ENCODE data around the gene HNRNPA2B1.

The HNRNPA2B1 gene

DNA sequence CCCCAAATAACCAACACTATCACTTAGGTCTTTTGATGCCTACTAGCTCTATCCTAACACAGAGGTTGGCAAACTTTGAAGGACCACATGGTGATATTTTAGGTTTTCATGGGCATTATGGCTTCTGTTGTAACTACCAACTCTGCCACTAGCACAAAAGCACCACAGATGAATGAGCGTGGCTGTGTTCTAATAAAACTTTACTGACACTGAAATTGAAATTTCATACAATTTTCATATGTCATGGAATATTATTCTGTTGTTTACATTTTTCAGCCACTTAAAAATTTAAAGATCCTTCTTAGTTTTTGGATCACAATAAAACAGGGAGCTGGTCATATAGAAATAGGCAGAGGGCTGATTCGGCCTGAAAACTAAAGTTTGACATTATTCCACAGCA, 27.4 kb upstream of the HNRNPA2B1 start:
- TF ChIP-seq, protein P1, sequence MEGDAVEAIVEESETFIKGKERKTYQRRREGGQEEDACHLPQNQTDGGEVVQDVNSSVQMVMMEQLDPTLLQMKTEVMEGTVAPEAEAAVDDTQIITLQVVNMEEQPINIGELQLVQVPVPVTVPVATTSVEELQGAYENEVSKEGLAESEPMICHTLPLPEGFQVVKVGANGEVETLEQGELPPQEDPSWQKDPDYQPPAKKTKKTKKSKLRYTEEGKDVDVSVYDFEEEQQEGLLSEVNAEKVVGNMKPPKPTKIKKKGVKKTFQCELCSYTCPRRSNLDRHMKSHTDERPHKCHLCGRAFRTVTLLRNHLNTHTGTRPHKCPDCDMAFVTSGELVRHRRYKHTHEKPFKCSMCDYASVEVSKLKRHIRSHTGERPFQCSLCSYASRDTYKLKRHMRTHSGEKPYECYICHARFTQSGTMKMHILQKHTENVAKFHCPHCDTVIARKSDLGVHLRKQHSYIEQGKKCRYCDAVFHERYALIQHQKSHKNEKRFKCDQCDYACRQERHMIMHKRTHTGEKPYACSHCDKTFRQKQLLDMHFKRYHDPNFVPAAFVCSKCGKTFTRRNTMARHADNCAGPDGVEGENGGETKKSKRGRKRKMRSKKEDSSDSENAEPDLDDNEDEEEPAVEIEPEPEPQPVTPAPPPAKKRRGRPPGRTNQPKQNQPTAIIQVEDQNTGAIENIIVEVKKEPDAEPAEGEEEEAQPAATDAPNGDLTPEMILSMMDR (IDR thresholded peaks at IDR 0.05; ENCODE audit: low read length, missing control alignments): no peak
- H3K4me3 ChIP-seq (replicated peaks; ENCODE audit: low read depth, low read length): no peak overlapping the region
- DNase-seq (ENCODE audit: low read depth): no peak

DNA sequence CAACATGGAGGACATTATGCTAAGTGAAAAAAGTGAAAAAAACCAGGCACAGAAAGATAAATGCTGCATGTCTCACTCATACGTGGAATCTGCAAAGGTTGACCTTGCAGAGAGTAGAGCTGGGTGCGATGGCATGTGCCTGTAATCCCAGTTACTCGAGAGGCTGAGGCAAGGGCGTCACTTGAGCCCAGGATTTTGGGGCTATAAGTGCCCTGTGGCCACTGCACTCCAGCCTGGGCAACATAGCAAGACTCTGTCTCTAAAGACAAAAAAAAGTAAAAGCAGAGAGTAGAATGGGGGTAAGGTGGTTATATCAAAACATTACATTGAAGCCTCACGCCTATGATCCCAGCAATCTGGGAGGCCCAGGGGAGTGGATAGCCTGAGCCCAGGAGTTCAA, 23.8 kb upstream of the HNRNPA2B1 start:
- TF ChIP-seq, protein P1 (IDR thresholded peaks at IDR 0.05; ENCODE audit: low read length, missing control alignments): no peak
- no peak overlapping the region for H3K4me3 ChIP-seq (replicated peaks; ENCODE audit: low read depth, low read length)
- DNase-seq (ENCODE audit: low read depth): no peak

- no peak for DNase-seq (ENCODE audit: low read depth)
- H3K4me3 ChIP-seq (replicated peaks; ENCODE audit: low read depth, low read length): no peak overlapping the region
- TF ChIP-seq, protein P1 (IDR thresholded peaks at IDR 0.05; ENCODE audit: low read length, missing control alignments): no peak
Measured at GRCh38 chr7:26216049-26216448, 15.5 kb upstream of the HNRNPA2B1 start.

DNA sequence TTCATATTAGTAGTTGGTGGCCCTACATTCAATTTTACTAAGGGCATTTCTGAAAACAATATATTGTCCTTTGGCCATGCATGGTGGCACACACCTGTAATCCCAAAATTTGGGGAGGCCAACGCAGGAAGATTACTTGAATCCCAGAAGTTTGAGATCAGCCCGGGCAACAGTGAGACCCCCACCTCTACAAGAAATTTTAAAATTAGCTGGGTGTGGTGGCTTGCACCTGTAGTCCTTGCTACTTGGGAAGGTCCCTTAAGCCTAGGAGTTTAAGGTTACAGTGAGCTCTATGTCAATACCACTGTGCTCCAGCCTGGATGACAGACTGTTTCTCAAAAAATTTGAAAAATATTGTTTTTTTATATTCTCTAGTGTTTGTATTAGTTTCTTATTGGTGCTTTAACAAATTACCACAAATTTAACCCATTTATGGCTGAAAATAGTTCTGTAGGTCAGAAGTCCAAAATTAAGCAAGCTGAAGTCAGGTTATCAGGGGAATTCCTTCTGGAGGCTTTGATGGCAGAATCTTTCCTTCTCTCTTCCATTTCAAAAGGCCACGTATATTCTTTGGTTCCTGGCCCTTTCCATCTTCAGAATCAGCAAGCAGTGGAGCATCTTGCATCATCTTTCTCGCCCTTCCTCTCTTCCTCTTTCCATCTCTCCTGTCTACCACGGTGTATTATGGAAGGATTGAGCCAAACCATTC, 13.4 kb upstream of the HNRNPA2B1 start:
- no peak overlapping the region for H3K4me3 ChIP-seq (replicated peaks; ENCODE audit: low read depth, low read length)
- TF ChIP-seq, protein P1 (IDR thresholded peaks at IDR 0.05; ENCODE audit: low read length, missing control alignments): no peak
- no peak for DNase-seq (ENCODE audit: low read depth)

- DNase-seq (ENCODE audit: low read depth): no peak
- no peak overlapping the region for H3K4me3 ChIP-seq (replicated peaks; ENCODE audit: low read depth, low read length)
- TF ChIP-seq, protein P1 (IDR thresholded peaks at IDR 0.05; ENCODE audit: low read length, missing control alignments): no peak
Measured at GRCh38 chr7:26212921-26213718, 12.6 kb upstream of the HNRNPA2B1 start.

GRCh38 chr7:26208040-26208439, 7.5 kb upstream of the HNRNPA2B1 start:
- DNase-seq (ENCODE audit: low read depth): no peak
- TF ChIP-seq, protein P1 (IDR thresholded peaks at IDR 0.05; ENCODE audit: low read length, missing control alignments): no peak
- no peak overlapping the region for H3K4me3 ChIP-seq (replicated peaks; ENCODE audit: low read depth, low read length)
